Measurements from ENCODE around the gene HOXA10. TPM values are rescaled to one million over a fixed set of nuclear protein-coding genes. Genes with fewer than 3 reads are reported as not detected.

HOXA10 gene
- total RNA-seq, 1 donor from 2014 or later = 36.7 TPM

DNA sequence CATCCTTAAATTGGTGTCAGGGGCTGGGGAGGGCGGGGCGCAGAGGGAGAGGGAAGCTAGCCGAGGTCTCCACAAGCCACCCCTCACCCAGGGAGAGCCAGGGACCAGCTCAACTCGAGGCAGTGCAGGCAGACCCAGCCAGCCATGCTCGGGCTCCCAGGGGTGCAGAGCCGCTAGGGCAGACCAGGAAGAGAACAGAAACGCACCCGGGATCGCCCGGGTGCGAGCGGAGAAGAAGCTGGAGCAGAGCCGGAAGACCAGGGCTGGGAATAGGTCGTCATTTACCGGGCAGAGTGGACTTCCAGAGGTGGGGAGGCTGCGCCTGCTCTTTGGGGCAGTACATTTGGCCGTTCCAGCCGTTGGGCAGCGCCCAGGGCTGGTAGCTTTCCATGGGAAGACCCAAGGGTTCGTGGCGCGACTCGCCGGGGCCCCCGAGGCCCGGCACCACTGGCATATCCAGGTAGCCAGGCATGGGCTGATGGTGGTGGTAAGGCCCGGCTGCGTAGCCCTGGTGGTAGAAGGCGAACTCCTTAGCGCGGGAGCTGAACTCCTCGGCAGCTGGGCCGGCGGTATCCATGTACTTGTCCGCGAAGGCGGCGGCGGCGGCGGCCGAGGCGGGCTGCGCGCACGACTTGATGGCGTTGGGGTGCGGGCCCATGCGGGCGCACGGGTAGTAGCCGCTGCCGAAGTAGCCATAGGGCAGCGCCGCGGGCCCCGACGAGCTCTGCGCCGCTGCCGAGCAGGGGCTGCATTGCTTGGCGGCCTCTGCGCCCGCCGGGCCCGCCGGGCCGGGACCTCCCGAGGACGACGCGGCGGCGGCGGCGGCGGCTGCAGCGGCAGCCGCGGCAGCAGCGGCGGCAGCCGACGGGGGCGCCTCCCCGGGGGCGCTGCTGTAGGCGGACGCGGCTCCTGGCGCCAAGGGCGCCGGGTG is 25.0 kb upstream of the HOXA10 start:
- no peak for TF ChIP-seq CTCF (conservative IDR thresholded peaks at IDR 0.05; ENCODE audit: low read depth, low read length)
- no peak for DNase-seq (ENCODE audit: low read depth)
- no peak overlapping the region for H3K4me3 ChIP-seq (ENCODE audit: low read depth, low read length)

DNA sequence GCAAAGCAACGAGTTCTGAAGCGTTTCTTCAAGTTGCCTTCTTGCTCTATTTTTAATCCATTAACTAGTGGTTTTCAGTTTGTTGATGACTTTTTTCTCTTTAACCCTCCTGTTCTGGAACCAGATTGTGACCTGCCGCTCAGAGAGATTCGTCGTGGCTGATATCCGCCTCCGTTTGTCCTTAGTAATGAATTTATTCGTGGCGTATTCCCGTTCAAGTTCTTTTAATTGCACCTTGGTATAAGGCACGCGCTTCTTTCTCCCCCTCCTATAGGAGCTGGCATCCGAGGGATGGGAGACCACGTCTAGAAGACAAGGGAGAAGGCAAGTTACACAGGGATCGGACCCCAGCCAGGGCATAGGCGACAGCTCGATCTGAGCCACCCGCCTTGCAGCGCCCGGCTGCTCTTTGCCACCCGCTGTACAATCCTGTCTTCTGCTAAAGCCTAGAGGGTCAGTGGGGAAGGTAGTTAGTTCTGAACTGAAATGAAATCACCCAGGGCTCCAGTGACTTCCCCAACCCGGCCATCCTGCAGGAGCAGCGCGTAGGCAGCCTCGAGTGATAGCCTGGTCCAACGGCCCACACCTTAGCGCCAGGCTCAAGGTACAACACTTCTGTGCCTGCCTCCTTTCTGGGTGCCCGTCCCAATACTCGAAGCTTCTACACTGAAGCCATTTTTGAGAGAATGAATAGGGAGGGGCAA is 24.2 kb upstream of the HOXA10 start:
- no peak for TF ChIP-seq CTCF (conservative IDR thresholded peaks at IDR 0.05; ENCODE audit: low read depth, low read length)
- H3K4me3 ChIP-seq (ENCODE audit: low read depth, low read length) = no peak overlapping the region
- DNase-seq (ENCODE audit: low read depth) = no peak

DNA sequence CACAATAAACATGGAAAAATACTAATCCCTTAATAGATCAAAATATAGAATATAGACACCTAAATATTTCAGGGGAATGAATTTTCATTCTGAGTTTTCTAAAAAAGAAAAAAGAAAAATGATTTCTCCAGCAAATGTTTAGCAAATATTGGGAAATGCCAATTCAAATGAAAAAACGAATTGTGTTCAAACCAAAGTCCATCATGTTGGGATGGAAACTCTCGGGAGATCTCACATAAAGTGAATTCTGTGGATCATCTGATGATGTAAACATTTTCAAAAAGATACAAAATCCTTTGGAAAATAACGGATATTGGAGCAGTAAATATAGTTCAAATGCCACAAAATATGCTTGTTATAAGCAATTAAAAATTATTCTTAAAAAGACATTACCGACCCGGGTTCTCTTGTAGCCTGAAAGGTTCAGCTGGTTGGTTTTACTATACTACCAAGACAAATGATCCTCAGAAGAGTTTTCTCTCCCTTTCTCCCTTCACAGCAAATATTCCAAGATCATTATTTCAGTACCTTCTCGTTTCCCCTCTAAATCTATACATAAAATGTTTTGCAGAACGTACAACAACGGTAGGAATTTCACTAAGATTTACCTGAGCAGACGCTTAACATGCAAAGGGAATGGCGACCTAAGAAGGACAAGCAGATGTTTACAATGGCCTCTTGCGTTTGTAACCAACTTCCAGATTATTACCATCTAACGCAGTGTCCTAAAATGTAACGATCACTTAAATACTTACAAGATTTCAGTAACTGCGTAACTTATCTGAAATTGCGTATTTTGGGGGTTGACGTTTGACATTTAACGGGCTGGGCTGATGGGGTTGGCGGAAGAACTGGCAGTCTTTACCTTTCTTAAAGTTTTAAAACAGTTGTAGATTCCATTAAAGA is 23.3 kb upstream of the HOXA10 start:
- no peak overlapping the region for H3K4me3 ChIP-seq (ENCODE audit: low read depth, low read length)
- DNase-seq (ENCODE audit: low read depth) = no peak
- no peak for TF ChIP-seq CTCF (conservative IDR thresholded peaks at IDR 0.05; ENCODE audit: low read depth, low read length)

- peak; percentile 91 for TF ChIP-seq CTCF (conservative IDR thresholded peaks at IDR 0.05; ENCODE audit: low read depth, low read length)
- DNase-seq (ENCODE audit: low read depth) = no peak
- H3K4me3 ChIP-seq (ENCODE audit: low read depth, low read length) = no peak overlapping the region
Measured at GRCh38 chr7:27196287-27196767, 22.2 kb upstream of the HOXA10 start.

- TF ChIP-seq CTCF (conservative IDR thresholded peaks at IDR 0.05; ENCODE audit: low read depth, low read length) = no peak
- DNase-seq (ENCODE audit: low read depth) = no peak
- no peak overlapping the region for H3K4me3 ChIP-seq (ENCODE audit: low read depth, low read length)
Measured at GRCh38 chr7:27194686-27195379, 20.7 kb upstream of the HOXA10 start.

- H3K4me3 ChIP-seq (ENCODE audit: low read depth, low read length) = no peak overlapping the region
- no peak for DNase-seq (ENCODE audit: low read depth)
Measured at GRCh38 chr7:27194002-27194352, 19.9 kb upstream of the HOXA10 start.

More at GRCh38 chr7:27194002-27194352, 19.9 kb upstream of the HOXA10 start:
- TF ChIP-seq CTCF (conservative IDR thresholded peaks at IDR 0.05; ENCODE audit: low read depth, low read length) = no peak
